Naive B cell (primary cell): ENCODE results near the gene PDLIM5. TPM values are rescaled to one million over a fixed set of nuclear protein-coding genes. Genes with fewer than 3 reads are reported as not detected.

Source experiments
- ATAC-seq, 2 donors: fragments of 150-1000 bp; cut with Tn5 transposase; 2 replicates each; pipeline ENCODE4 v1.10.0; 2021; ENCODE audit warnings: low read depth in 2 of 2, mild to moderate bottlenecking in 2 of 2, moderate library complexity in 2 of 2
- DNase-seq: peaks from one replicate; pipeline ENCODE4 v3.0.0; 2022
- H3K27ac Mint-ChIP-seq, 6 donors: one replicate each; pipeline ENCODE4 v1.8.0; 2020 to 2022; ENCODE audit warnings: mild to moderate bottlenecking in 6 of 6, mixed read lengths in 6 of 6, moderate library complexity in 5 of 6, inconsistent platforms in 2 of 6
- H3K27me3 Mint-ChIP-seq, 3 donors: one replicate each; pipeline ENCODE4 v1.8.0; 2021 to 2022; ENCODE audit warnings: mixed read lengths in 3 of 3, mild to moderate bottlenecking in 1 of 3
- H3K36me3 Mint-ChIP-seq, 2 donors: one replicate each; pipeline ENCODE4 v1.8.0; 2020 to 2022; ENCODE audit warnings: mixed read lengths in 2 of 2, inconsistent platforms in 1 of 2, mild to moderate bottlenecking in 1 of 2
- H3K4me1 Mint-ChIP-seq, 3 donors: one replicate each; pipeline ENCODE4 v1.8.0; 2020 to 2022; ENCODE audit warnings: mixed read lengths in 3 of 3, inconsistent platforms in 1 of 3, mild to moderate bottlenecking in 1 of 3, moderate library complexity in 1 of 3
- H3K4me3 Mint-ChIP-seq, 8 donors: one replicate each; pipeline ENCODE4 v1.8.0; 2020 to 2022; ENCODE audit warnings: mild to moderate bottlenecking in 8 of 8, mixed read lengths in 8 of 8, moderate library complexity in 8 of 8, inconsistent platforms in 2 of 8
- H3K9me3 Mint-ChIP-seq, 7 donors: one replicate each; pipeline ENCODE4 v1.8.0; 2020 to 2022; ENCODE audit warnings: mixed read lengths in 7 of 7, mild to moderate bottlenecking in 5 of 7, inconsistent platforms in 2 of 7, moderate library complexity in 1 of 7
- polyA plus RNA-seq, 6 donors: library from polyadenylated mRNA; unstranded; fragments of 300-500 nt; fragmentation: Illumina TruSeq; gene quantifications; one replicate each; pipeline ENCODE4 v1.2.3, GENCODE V29; 2021; ENCODE audit warnings: low read depth in 6 of 6

Gene PDLIM5
- polyA plus RNA-seq, 6 donors from 2014 or later: 33.4 to 47.3 (median 41.1) TPM

DNA sequence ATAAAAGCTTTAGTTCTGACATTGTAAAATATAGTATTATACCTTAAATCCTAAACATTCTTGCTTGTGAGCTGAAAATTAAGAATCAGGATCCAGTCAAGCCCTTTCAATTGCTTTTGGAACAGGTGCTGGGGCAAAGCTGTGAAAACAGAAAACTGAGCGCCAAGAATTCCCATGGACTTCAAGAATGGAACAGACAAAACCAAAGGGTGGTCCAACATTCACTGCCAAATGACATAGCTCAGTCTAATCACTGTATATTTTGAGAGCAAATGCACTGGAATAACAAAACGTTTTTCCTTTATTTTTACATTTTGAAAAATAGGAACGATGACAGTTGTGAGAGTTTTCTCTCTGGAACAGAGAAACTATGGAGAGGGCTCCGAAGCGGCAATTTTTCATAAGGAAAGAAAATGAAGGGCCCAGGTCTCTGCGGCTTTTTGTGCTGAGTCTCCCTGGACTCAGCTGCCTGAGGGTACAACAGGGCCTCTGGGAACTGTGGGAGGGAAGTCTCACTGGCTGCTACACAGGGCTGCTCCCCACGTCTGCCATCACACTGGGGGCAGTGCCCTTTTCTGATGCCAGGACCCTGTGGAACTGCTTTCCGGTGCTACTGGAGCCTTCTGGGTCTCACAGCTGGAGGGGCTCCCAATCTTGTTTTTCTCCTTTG, 250.0 kb downstream of the PDLIM5 start:
- Mint-ChIP-seq H3K4me1 (no peaks in the 10 kb centered on the region), H3K27me3 (no peaks in the 10 kb centered on the region), H3K4me3 (no peak overlapping the region), H3K9me3 (peaks cover 0 to 1% (median 0%) of the 10 kb centered on the region in 7 donors), H3K36me3 (no peaks in the 10 kb centered on the region), H3K27ac (no peak overlapping the region)
- no peak for DNase-seq
- no peak for ATAC-seq

DNA sequence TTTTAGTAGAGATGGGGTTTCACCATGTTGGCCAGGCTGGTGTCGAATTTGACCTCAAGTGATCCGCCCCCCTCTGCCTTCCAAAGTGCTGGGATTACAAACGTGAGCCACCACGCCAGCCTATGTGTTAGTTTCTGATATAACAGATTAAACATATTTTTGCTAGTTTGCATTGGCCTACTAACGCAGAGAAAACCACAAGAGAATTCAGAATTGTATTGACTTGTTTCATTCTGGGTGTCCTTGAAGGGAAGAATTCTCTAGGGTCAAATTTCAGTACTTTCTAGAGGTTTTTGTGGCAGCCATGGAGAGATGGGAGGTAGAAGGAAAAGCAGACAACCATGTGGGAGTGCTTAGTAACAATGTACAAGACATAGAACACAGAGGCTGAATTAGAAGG, 259.9 kb downstream of the PDLIM5 start:
- Mint-ChIP-seq H3K9me3 (peaks cover 0 to 7% (median 3%) of the 10 kb centered on the region in 7 donors), H3K27me3 (peaks cover 5 to 8% (median 7%) of the 10 kb centered on the region in 3 donors), H3K4me3 (no peak overlapping the region), H3K27ac (no peak overlapping the region), H3K36me3 (no peaks in the 10 kb centered on the region), H3K4me1 (no peaks in the 10 kb centered on the region)
- ATAC-seq (no peak), DNase-seq (no peak)

DNA sequence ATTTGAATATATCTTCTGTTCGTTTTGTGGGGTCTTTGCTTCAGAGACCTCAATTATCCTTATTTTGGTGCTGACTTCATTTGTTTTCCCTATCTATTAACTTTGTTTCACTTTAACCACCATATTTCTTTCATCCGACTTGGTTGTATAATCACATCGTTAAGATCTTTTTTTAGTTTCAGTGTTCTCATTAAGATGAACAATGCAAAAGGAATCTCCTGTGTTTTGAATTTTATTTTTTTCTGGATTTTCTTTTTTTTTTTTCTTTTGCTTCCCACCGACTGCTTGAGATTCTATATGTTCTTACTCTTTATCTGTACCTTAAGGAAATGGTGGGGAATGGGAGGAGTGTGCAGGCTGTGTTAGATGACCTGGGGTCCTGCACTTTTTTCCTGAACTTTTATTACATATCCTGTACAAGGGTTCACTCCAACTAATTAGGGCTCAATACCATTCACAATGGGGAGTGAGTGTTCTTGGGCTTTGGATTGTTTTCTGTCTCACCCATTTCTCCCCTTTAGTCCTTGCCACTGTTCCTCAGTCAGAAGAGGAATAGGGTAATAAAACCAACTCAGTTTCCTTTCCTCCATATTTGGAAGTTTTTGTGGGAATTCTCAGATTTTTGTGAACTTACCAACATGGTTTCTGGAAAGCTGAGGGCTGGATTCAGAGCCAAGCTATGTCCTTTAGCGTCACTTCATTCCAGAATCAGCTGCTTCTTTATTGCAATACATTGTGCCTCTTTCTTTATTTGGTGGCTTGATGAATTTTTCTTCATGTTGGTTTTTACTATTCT, 262.8 kb downstream of the PDLIM5 start:
- no peak for ATAC-seq
- peak overlapping the region in 1 of 8 donors; percentile 9 for H3K4me3 Mint-ChIP-seq
- H3K36me3 Mint-ChIP-seq: no peaks in the 10 kb centered on the region
- no peak for DNase-seq
- peaks cover 7 to 21% (median 8%) of the 10 kb centered on the region in 3 donors for H3K27me3 Mint-ChIP-seq
- peaks cover 0 to 2% (median 0%) of the 10 kb centered on the region in 7 donors for H3K9me3 Mint-ChIP-seq
- H3K4me1 Mint-ChIP-seq: no peaks in the 10 kb centered on the region
- H3K27ac Mint-ChIP-seq: peak overlapping the region in 2 of 6 donors; percentile 8 to 48

DNA sequence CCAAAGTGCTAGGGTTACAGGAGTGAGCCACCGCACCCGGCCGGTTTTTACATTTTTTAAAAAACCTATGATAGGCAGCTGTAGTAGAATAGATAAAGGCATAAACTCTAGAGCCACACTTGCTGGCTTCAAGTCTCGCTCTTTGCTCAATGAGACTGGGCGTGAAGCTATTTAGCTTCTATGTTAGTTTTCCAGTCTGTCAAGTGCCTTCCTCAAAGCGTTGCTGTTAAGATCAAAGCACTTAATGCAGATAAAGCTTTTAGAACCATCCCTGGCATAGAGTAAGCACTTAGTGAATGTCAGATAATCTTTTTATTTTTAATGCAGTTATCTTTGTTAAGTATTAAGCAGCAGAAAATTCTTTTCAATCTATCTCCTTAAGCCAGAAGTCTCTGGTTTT, 264.0 kb downstream of the PDLIM5 start:
- Mint-ChIP-seq H3K36me3 (no peaks in the 10 kb centered on the region), H3K27me3 (peaks cover 7 to 24% (median 8%) of the 10 kb centered on the region in 3 donors), H3K9me3 (peaks cover 0 to 2% (median 0%) of the 10 kb centered on the region in 7 donors), H3K4me1 (no peaks in the 10 kb centered on the region), H3K27ac (no peak overlapping the region), H3K4me3 (no peak overlapping the region)
- ATAC-seq: no peak
- DNase-seq: no peak

Other genes starting within 250 kb of the PDLIM5 start
- gene SMARCAD1, start 244.1 kb upstream of the PDLIM5 start, polyA plus RNA-seq: 10 to 100 TPM in 3 of 6 donors, 1 to 10 TPM in 3; 8.8 to 12.1 (median 10.3) TPM
- gene HPGDS, start 109.1 kb upstream of the PDLIM5 start, polyA plus RNA-seq: not detected